NCI-H1694 treated with DMSO at 0.1 percent for 48 hours (cell line): ENCODE measurements around the gene C22orf15.

Source experiments
- DNase-seq: peaks from one replicate; lab custom pipeline; 2025; lab: John Stamatoyannopoulos, UW

Gene C22orf15

DNA sequence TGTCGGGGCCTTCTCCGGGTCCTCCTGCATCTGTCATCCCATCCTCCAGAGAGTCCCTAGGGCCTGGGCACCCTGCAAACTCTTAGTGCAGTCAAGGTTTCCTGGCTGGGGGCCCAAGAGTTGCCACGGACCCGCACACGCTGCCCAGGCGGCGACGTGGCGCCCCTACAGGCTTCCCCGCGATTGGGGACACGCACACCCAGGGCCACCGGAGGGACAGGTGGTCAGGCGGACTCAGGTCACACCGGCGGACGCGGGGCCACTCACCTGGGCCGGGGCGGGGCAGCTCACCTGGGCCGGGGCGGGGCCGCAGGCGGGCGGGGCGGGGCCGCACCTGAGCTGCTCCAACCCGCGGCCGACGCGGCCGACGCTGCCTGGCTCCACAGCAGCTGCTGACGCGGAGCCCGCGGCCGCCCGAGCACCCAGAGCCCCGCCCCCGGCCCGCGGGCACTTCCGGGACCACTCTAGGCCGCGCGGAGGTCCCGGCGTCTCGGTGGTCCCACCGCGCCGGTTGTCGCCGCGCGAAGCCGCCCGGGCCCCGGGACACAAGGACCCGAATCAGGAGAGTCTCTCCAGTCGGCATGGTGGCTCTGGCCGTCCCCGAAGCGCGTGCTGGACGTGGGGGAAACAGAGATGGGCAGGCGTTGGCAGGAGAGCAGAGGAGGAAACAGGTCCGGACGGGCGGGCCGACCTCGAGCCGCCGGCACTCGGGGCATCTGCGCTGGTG lies 11.9 kb upstream of the C22orf15 start, which contains the start of gene ZNF70:
Gene ZNF70, minus strand, starts transcription at position 399 of the 727 bp plus-strand sequence. CDS start 5,972 bp downstream, outside the sequence.
- DNase-seq: peak; percentile 58

DNA sequence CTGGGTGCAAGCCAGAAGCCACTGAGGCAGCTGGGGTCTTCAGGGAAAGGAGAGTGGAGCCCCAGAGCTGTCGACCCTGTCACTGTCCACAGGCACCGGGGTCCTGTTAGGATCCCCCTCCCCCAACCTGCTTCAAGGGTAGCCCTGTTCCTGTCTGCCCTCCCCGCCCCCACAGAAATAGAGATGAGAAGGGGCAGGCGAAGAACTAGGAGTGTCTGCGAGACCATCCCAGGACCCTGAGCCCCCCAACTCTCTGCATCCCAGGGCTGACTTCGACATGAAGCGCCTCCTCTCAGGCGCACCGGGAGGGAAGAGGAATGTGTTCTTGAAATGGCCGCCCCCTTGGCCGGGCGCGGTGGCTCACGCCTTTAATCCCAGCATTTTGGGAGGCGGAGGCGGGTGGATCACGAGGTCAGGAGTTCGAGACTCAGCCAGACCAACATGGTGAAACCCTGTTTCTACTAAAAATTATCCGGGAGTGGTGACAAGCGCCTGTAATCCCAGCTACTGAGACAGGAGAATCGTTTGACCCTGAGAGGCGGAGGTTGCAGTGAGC lies 11.3 kb upstream of the C22orf15 start:
- DNase-seq: no peak

- DNase-seq: no peak
These were observed 10.6 kb upstream of the C22orf15 start for GRCh38 chr22:23752090-23752691.

DNA sequence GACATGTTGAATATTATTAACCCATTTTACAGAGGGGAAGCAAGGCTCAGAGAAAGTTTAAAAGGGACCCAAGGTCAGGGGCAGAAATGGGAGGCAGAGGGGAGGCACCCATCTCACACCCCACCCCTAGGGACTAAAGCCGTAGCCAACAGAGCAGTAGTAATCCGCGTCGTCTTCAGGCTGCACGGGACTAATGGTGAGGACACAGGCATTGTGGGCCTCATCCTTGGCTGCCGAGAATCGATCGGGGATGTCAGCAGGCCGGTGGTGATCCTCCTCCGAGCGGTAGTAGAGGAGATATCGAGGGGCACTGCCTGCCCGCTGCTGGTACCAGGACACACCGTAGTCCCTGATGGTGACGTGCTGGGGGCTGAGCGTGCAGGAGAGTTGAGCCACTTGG lies 10.0 kb upstream of the C22orf15 start:
- DNase-seq: no peak

DNA sequence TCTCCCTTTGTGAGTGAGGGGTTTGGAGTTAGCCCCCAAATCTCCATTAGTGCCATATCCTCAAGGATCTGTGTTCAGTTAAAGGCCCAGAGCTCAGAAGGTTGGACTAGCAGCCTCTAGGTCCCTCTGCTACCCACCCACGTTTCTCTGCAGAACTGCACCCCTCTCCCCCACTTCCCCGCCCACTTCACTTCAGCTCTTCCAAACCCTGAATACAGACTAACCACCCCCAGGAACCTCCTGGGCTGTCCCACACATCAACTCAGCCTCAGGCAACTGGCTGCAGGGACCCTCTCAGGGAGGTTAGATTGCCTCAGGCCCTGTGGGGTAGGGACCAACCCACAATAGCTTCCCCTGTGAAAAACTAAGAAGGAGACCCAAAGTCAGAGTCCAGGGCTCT lies 9.4 kb upstream of the C22orf15 start:
- no peak for DNase-seq

- DNase-seq: no peak
These were observed 8.4 kb upstream of the C22orf15 start, which contains the start of gene VPREB3 for GRCh38 chr22:23754220-23754919. Gene VPREB3 (minus strand): TSS chr22:23754425. CDS start chr22:23754363, 62 bp downstream.

GRCh38 chr22:23754980-23755636 lies 7.7 kb upstream of the C22orf15 start:
- no peak for DNase-seq

- no peak for DNase-seq
These were observed 7.1 kb upstream of the C22orf15 start for GRCh38 chr22:23755711-23756110.

- DNase-seq: no peak
These were observed 5.9 kb upstream of the C22orf15 start for GRCh38 chr22:23756891-23757290.

DNA sequence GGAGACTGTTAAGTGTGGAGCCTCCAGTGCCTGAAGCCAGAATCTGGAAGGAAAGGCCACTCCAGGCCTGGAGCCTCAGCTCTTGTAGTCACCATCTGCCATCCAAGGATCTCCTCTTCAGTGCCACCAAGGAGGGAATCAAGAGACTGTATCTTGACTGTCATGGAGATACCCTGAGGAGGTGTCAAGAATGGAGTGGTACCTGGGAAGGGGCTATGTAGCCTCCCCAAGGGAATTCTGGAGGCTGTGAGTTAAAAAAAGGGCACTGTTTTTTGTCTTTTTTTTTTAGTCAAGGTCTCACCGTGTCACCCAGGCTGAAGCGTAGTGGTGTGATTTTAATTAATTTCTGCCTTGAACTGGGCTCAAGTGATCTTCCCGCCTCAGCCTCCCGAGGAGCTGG lies 3.2 kb upstream of the C22orf15 start:
- DNase-seq: no peak

DNA sequence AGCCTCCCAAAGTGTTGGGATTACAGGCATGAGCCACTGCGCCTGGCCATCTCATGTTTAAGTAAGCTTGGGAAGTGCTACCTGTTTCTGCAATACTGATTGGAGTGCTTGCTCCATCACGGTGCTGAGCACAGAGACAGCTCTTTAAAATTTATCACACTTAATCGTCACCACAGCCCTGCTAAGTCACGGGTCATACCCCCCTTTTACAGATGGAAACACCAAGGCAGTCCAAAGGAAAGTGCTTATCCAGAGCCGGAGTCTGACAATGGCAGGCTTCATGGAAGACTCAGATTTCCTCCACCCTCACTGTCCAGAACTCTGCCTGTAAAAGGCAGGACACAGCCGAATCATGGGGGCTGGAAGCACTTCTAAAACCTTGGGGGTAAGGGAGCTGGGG lies 2.7 kb upstream of the C22orf15 start:
- DNase-seq: no peak

DNA sequence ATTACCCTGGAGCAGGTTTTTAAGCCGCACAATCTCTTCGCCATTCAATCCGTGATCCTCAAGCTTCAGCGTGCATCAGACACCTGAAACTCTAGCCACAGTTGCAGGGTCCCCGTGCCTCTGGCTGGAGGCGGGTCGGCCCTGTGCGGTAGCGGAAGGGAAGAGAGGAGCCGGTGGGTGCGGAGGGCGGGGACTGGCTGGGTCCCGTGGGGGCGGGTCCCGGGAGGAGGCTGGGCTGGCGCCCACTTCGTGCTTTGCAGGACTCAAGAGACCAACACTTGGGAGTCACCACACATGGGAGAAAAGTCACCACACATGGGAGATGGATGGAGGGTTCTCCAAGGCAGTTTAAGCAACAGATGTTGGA lies 772 bp downstream of the C22orf15 start:
- no peak for DNase-seq

DNA sequence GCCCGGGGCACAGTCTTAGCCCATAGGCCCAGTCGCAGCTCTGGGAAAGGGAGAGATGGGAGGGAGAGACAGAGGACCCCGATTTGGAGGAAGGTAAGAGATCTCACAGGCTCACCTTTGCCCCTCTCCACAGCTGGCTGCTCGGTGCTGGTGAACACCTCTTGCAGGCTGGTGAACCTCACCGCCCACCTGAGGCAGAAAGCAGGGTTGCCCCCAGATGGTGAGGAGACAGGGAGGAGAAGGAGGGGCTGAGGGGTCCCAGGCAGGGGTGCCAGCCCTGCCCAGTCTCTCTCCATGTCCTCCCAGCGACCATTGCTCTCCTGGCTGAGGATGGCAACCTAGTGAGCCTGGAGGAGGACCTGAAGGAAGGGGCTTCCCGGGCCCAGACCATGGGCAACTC lies 1.2 kb downstream of the C22orf15 start:
- DNase-seq: no peak

GRCh38 chr22:23764899-23765881 lies 2.4 kb downstream of the C22orf15 start:
- no peak for DNase-seq

- DNase-seq: no peak
These were observed 4.5 kb downstream of the C22orf15 start for GRCh38 chr22:23767303-23767672.

DNA sequence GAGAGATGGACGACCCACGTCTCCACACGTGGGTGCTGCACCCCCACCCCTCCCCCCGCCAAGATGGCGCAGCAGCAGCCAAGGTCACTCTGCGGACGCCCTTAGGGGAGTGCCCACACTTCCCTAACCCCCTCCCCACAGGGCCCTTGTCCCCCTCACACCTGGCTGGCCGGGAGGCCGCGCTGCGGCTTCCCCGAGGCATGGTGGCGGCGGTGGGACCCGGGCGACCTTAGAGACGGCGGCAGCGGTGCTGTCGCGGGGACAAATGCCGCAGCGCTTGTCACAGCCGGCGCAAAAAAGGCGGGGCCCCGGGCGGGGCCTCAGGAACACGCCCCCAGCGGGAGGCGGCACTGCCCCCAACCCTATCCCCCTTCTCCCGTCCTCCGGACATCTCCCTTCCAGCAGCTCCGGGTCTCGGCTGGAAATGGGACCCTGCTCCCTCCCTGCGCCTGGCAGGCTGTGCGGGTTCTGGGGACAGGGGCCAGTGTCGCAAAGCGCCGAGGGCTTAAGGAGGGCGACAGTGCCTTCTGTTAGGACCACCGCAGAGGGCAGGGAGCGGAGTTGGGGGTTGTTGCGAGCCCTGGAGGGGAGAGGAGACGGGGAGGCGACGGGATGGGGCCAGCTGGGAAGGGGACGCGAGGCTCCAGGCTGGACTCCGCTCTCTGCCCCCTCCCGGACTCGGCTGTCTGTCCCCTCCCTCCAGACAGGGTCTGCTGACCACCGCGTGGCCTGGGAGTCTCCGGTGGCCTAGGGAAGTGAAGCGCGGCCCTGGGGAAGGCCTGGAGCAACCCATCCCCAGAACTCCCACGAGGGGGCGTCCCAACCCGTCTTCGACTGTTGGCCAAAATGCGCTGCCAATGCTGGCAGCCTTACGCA lies 5.1 kb downstream of the C22orf15 start, which contains the start of gene CHCHD10:
Gene CHCHD10, minus strand, starts transcription at position 300 of the 876 bp plus-strand sequence. Its CDS starts 98 bp downstream, at position 202.
- peak; percentile 40 for DNase-seq

GRCh38 chr22:23769321-23769965 lies 6.7 kb downstream of the C22orf15 start:
- DNase-seq: no peak

DNA sequence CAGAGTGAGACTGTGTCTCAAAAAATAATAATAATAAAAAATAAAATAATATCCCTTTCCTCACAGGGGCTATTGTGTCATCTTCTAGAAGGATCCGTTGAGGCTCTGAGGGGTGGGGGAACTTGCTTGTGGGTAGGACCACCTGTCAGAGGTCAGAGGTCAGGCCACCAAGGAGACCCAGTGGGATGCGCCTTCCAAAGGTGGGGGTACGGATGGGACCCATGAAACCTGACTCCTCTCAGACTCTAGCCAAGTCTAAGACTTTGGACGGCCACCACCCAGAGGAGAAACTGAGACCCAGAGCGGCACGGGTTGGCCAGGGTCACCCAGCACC lies 9.5 kb downstream of the C22orf15 start:
- DNase-seq: no peak

DNA sequence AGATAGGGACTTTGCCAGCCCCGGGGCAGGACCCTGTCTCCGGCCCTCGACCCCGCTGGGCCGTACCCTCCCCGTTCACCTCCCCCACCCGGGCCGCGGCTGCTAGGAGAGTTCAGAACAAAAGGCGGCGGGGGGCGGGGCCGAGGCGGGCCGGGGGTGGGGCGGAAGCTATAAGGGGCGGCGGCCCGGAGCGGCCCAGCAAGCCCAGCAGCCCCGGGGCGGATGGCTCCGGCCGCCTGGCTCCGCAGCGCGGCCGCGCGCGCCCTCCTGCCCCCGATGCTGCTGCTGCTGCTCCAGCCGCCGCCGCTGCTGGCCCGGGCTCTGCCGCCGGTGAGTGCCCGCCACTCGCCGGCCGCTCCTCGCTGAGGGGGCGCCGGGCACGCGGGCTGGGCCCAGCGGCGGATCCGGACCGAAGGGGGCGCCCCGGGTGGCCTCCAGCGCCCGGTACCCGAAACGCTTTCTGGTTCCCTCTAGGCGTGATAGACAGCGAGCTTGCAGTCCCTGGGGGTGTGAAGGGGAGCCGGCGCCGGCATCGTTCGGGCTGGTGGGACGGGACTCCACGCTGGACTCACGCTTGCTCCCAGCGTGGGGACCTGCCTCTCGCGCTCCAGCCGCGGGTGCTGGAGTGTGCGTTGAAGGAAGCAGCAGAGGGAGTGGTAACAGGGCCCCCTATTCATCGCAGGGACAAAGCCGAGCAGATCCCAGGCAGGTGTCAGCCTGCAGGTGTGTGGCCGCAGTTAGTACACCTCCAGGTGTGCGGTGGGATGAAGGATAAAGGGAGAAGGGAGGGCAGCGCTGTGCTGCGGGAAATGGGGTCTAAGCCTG lies 10.1 kb downstream of the C22orf15 start, which contains the start of gene MMP11:
Gene MMP11, plus strand, starts transcription at position 201 of the 825 bp plus-strand sequence. Its CDS starts 22 bp downstream, at position 223.
- DNase-seq: no peak
